ENCODE results near the gene C2CD4B.

Gene C2CD4B

DNA sequence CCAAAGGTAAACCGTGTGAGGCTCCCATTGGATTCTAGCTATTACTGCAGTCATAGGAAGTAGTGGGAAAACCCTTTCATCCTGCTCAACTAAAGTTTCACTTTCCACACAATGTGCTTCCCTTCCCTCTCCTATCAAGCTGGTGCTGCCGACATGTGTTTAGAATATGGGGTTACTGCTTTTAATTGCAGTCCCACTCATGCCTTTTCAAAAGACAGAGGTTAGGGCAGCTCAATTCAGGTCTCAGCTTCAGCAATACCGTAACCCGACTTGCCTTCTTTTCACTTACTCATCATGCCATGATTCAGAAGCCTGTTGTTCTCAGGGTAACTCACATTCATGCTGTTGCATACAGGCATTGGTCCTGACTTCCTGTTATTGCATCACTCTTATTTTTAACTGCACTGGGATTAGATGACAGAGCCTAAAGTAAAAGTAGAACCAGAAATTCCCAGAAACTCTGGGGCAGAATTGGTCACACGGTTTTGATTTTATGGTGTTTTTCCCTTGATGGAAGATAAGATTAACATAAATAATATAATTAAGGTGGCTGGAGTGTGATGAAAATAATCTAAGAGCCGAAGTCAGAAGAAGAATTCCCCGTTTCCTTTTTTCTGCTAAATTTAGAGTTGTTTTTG lies 45.7 kb downstream of the C2CD4B start:
- no peak for DNase-seq (ENCODE audit: low read depth in 2 of 2)

DNA sequence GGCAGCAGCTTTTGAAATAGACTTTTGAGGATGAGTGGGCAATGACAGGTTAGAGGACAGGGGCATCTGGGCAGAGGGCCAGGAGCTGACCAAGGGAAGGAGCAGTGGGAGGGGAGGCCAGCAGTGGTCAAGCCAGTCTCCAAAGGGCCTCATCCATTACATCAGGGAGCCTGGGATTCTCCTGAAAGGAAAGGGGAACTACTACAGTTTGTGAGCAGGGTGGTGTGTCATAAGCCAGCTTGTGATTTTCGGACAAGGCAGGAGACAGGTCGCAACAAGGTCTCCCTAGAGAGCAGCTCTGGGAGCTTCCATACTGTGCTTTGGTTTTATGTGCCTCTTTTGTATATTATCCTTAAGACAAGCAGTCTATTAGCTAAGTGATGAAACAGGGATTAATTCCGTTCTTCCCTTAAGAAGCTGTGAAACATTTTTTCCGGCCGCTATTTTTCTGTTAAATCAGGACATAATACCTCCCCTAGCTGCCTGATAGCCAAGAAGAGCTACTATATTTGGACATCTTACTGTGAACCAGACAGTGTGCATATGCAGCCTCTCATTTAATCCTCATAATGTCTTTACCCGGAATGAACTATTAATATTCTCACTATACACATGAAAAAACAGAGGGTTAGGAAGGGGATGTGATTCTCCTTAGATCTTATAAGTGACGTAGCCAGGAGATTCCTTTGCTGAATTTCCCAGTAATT lies 46.4 kb downstream of the C2CD4B start:
- DNase-seq (ENCODE audit: low read depth in 2 of 2): no peak

- DNase-seq (ENCODE audit: low read depth in 2 of 2): no peak
These were observed 49.2 kb downstream of the C2CD4B start for GRCh38 chr15:62115847-62116246.

Data from stimulated activated CD4-positive, alpha-beta T cell treated with anti-CD3 and anti-CD28 coated beads, Interleukin-1b, Interleukin-23, amount 100 ng/mL, for 4 hours (primary cell).